Thyroid gland (tissue), 4 donors: ENCODE results near the gene DGKZ. TPM values are rescaled to one million over a fixed set of nuclear protein-coding genes. Genes with fewer than 3 reads are reported as not detected.

Experiments
- DNase-seq, 2 donors: peaks; one replicate each; pipeline ENCODE4 v3.0.0-alpha.2; 2019
- H3K27ac ChIP-seq, 3 donors: fragments of 200-600 bp; sonication (generic); 1 replicate in 2 of 3; 2 replicates in 1 of 3; pipeline ENCODE4 v1.5.1; 2016 to 2019; ENCODE audit warnings: mild to moderate bottlenecking in 1 of 3, moderate library complexity in 1 of 3
- H3K27me3 ChIP-seq: fragments of 200-600 bp; sonication (generic); one replicate; pipeline ENCODE4 v1.5.1; 2019
- H3K36me3 ChIP-seq, 2 donors: fragments of 200-600 bp; sonication (generic); one replicate each; pipeline ENCODE4 v1.5.1; 2016 to 2019
- H3K4me1 ChIP-seq, 2 donors: fragments of 200-600 bp; sonication (generic); one replicate each; pipeline ENCODE4 v1.5.1; 2017 to 2019
- H3K4me3 ChIP-seq, 3 donors: fragments of 200-600 bp; sonication (generic); replicated peaks in 1 of 3; 1 replicate in 2 of 3; 2 replicates in 1 of 3; pipeline ENCODE4 v1.5.1; 2016; ENCODE audit warnings: mild to moderate bottlenecking in 1 of 3
- H3K9me3 ChIP-seq: fragments of 200-600 bp; sonication (generic); one replicate; pipeline ENCODE4 v1.5.1; 2017
- POLR2A ChIP-seq, 2 donors: fragments of 450-650 bp; IDR thresholded peaks; one replicate each; pipeline ENCODE4 v1.6.1; 2017; ENCODE audit warnings: antibody characterized with exemption in 2 of 2, mild to moderate bottlenecking in 2 of 2, moderate library complexity in 1 of 2
- WGBS, 2 donors: methylation state at CpG; one replicate each; pipeline ENCODE4 v1.1.5; 2017; 5-methylcytosine and 5-hydroxymethylcytosine counted together
- intact Hi-C: fragments of 100-400 bp; cut with DNase I; formaldehyde crosslinking; loops from one replicate; pipeline ENCODE4 v1.15.1; 2023
- total RNA-seq, 4 donors: library from RNA; depleted of rRNA; stranded (reverse); fragments of >200 nt; gene quantifications; one replicate each; pipeline ENCODE4 v1.2.3, GENCODE V29; 2016
- TF ChIP-seq, protein P1 (sequence below), 6 experiments: fragments of 200-600 bp in 3 of 6; fragments of 450-650 bp in 3 of 6; sonication (generic) in 3 of 6; IDR thresholded peaks; one replicate each; pipeline ENCODE4 v1.5.1; 2016 to 2019; ENCODE audit warnings: antibody characterized with exemption in 6 of 6, mild to moderate bottlenecking in 2 of 6, inconsistent platforms in 1 of 6, moderate library complexity in 1 of 6

DGKZ gene
- total RNA-seq, 4 donors from 2014 or later = 29.7 to 53.5 (median 41.8) TPM

GRCh38 chr11:46366260-46366659 lies 19.0 kb downstream of the DGKZ start:
- peaks cover 0 to 7% of the 10 kb centered on the region in 2 donors for H3K36me3 ChIP-seq
- no peak overlapping the region for H3K27ac ChIP-seq
- 90 to 98% methylated on average over 2 to 16 of the region's 22 CpGs for WGBS, 2 donors
- no peaks in the 10 kb centered on the region for H3K27me3 ChIP-seq
- H3K4me1 ChIP-seq = peaks cover 17 to 36% of the 10 kb centered on the region in 2 donors
- no peak overlapping the region for H3K4me3 ChIP-seq
- no peaks in the 10 kb centered on the region for H3K9me3 ChIP-seq
- intact Hi-C loops = no loop called here
- no peak for DNase-seq
- no peak for TF ChIP-seq POLR2A (IDR thresholded peaks at IDR 0.05)
- TF ChIP-seq, protein P1, sequence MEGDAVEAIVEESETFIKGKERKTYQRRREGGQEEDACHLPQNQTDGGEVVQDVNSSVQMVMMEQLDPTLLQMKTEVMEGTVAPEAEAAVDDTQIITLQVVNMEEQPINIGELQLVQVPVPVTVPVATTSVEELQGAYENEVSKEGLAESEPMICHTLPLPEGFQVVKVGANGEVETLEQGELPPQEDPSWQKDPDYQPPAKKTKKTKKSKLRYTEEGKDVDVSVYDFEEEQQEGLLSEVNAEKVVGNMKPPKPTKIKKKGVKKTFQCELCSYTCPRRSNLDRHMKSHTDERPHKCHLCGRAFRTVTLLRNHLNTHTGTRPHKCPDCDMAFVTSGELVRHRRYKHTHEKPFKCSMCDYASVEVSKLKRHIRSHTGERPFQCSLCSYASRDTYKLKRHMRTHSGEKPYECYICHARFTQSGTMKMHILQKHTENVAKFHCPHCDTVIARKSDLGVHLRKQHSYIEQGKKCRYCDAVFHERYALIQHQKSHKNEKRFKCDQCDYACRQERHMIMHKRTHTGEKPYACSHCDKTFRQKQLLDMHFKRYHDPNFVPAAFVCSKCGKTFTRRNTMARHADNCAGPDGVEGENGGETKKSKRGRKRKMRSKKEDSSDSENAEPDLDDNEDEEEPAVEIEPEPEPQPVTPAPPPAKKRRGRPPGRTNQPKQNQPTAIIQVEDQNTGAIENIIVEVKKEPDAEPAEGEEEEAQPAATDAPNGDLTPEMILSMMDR (IDR thresholded peaks at IDR 0.05) = no peak

- Histone ChIP-seq H3K27me3 (no peaks in the 10 kb centered on the region), H3K9me3 (no peaks in the 10 kb centered on the region), H3K36me3 (peaks cover 0 to 8% of the 10 kb centered on the region in 2 donors), H3K27ac (no peak overlapping the region), H3K4me3 (no peak overlapping the region), H3K4me1 (peaks cover 13 to 31% of the 10 kb centered on the region in 2 donors)
- no peak for TF ChIP-seq POLR2A (IDR thresholded peaks at IDR 0.05)
- TF ChIP-seq, protein P1 (IDR thresholded peaks at IDR 0.05) = no peak
- no peak for DNase-seq
- WGBS, 2 donors = 95 to 98% methylated on average over 8 to 19 of the region's 31 CpGs
- intact Hi-C loops = no loop called here
Observed at GRCh38 chr11:46366661-46367161, 19.4 kb downstream of the DGKZ start.

DNA sequence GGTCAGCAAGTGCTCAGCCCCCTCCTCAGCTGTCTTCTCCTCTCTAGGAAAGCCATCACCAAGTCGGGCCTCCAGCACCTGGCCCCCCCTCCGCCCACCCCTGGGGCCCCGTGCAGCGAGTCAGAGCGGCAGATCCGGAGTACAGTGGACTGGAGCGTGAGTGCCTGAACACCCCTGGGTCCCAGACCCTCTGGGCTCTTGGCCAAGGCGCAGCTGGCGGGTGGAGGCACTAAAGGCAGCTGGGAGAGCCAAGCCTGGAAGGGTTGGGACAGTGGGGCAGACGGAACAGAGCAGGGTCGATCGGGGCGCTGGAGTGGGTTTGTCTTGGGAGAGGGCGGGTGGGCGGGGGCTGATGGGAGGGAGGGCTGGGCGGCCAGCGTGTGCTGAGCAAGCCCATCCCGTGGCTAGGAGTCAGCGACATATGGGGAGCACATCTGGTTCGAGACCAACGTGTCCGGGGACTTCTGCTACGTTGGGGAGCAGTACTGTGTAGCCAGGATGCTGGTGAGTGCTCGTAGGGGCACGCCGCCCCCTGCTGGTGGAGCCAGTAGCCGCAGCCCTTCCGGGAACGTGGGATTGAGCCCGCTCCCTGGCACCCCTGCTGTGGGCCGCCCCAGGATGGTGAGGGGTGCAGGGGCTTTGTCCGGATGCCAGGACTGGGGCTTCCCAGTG lies 20.1 kb downstream of the DGKZ start:
- H3K27me3 ChIP-seq = no peaks in the 10 kb centered on the region
- no peak overlapping the region for H3K4me3 ChIP-seq
- H3K27ac ChIP-seq = no peak overlapping the region
- intact Hi-C loops = no loop called here
- H3K36me3 ChIP-seq = peaks cover 0 to 12% of the 10 kb centered on the region in 2 donors
- 30% methylated on average over 9 of the region's 32 CpGs; no CpG with 5 or more reads in 1 of the 2 donors for WGBS, 2 donors
- DNase-seq = peak in 1 of 2 donors; percentile 40
- H3K9me3 ChIP-seq = no peaks in the 10 kb centered on the region
- TF ChIP-seq, protein P1 (IDR thresholded peaks at IDR 0.05) = peak; percentile 35 to 82 (median 66)
- no peak for TF ChIP-seq POLR2A (IDR thresholded peaks at IDR 0.05)
- peaks cover 6 to 25% of the 10 kb centered on the region in 2 donors for H3K4me1 ChIP-seq

- DNase-seq = no peak
- H3K27me3 ChIP-seq = no peaks in the 10 kb centered on the region
- intact Hi-C loops = no loop called here
- no peak for TF ChIP-seq POLR2A (IDR thresholded peaks at IDR 0.05)
- TF ChIP-seq, protein P1 (IDR thresholded peaks at IDR 0.05) = no peak
- 81 to 90% methylated on average over 7 to 10 of the region's 12 CpGs for WGBS, 2 donors
- no peak overlapping the region for H3K27ac ChIP-seq
- H3K4me3 ChIP-seq = no peak overlapping the region
- H3K36me3 ChIP-seq = peaks cover 0 to 17% of the 10 kb centered on the region in 2 donors
- no peaks in the 10 kb centered on the region for H3K9me3 ChIP-seq
- peaks cover 3 to 20% of the 10 kb centered on the region in 2 donors for H3K4me1 ChIP-seq
Observed at GRCh38 chr11:46367916-46368267, 20.6 kb downstream of the DGKZ start.

DNA sequence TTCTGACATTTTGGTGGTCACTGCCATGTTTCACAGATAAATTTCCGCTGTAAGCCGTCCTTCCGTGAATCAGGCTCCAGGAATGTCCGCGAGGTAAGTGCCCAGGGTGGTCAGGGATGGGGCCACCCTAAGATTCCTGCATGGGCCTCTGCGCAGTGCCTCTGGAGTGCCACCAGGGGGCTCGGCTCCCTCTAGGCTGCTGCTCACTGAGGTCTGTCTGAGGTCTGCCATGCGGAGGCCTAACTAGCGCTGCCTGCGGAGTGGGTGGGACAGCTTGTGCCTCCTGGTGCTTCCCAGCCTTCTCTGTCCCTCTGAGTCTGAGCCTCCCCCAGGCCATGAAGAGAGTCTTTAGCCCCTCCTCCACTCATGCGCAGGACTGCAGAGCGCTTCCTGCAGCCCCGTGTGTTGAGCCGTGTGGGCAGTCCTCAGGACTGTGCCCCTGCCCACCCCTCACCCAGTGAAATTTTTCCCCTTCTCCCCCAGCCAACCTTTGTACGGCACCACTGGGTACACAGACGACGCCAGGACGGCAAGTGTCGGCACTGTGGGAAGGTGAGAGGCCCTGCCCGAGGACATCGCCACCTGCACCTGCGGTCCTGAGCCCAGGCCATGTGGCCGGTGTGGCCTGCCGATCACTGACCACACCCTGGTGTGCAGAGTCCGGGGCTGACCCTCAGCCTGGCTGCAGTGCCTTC lies 22.3 kb downstream of the DGKZ start:
- no peak for TF ChIP-seq POLR2A (IDR thresholded peaks at IDR 0.05)
- TF ChIP-seq, protein P1 (IDR thresholded peaks at IDR 0.05) = peak; percentile 17 to 77 (median 62)

More for the DNA sequence above, 22.3 kb downstream of the DGKZ start:
- DNase-seq = peak; percentile 59 to 64
- intact Hi-C loops = no loop called here
- Histone ChIP-seq H3K4me3 (no peak overlapping the region), H3K4me1 (peaks cover 3 to 18% of the 10 kb centered on the region in 2 donors), H3K27me3 (no peaks in the 10 kb centered on the region), H3K27ac (no peak overlapping the region), H3K36me3 (peaks cover 4 to 26% of the 10 kb centered on the region in 2 donors), H3K9me3 (no peaks in the 10 kb centered on the region)
- WGBS, 2 donors = 63% methylated on average over 7 to 23 of the region's 25 CpGs
